Stimulated activated CD8-positive, alpha-beta memory T cell treated with anti-CD3 and anti-CD28 coated beads, Interleukin-2, amount 100 ng/mL, for 1 hour (primary cell): ENCODE data around the gene MSL2.
"Not testable (repeated sequence)": the region's sequence is repeated elsewhere in the genome, so short reads cannot be mapped to it uniquely, and the experiment has no call there.

Experiments used
- DNase-seq, 2 donors: peaks; one replicate each; pipeline ENCODE4 v3.0.0-alpha.2; 2020; ENCODE audit warnings: low read depth in 2 of 2

Gene MSL2

DNA sequence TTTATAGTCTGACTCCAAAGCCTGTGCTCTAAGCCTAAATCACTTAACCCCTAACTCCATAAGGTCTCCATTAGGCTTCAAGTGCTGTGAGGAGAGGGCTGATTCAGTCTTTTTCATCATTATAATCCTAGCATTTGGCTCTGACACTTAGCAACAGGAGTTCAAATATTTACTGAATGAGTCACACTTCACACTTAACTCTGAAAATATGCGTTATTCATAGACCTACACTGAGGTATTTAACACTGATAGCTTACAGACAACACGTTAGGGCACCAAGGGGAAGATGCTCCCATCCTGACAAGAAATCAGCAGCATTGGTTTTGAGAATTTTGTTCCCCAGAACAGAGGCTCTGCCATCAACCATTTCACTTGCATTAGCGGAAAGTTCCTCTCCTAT, 53.5 kb downstream of the MSL2 start:
- no peak for DNase-seq

DNA sequence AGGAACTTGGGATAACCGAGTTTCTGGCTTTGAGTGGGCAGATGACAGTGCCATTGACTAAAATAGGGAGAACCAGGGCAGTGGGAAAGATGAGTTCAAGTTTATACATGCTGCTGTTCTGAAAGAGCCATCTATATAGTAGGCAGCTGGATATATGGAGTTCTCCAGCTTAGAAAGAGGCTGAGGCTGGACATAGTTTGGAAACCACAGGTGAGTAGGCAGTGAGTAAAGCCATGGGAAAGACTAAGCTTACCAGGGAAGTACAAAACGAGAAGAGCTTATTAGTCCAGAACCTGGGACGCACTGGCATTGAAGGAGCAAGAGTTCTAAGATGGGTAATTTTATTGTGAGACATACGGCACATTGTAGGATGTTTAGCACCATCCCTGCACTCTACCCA, 54.2 kb downstream of the MSL2 start:
- no peak for DNase-seq

DNA sequence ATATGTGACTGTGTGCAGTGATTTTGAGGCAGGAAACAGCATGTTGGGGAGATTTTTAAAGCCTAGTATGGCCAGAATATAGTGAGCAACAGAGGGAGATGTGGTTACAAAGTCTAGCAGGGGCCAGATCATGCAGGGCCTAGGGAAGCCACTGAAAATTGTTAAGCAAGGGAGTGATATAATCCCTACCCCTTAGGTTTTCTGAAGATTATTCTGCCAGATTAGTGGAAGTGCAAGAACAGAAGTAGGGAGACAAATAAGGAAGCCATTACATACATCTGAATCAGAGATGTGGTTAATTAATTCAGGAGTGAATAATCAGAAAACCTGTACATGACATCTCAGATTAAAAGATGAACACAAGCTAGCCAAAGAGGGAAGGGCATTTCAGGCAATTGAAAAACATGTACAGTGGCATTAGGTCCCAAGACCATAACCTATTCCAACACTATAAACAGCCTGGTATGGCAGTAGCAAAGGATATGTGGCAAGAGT, 54.8 kb downstream of the MSL2 start:
- DNase-seq, result no peak

DNA sequence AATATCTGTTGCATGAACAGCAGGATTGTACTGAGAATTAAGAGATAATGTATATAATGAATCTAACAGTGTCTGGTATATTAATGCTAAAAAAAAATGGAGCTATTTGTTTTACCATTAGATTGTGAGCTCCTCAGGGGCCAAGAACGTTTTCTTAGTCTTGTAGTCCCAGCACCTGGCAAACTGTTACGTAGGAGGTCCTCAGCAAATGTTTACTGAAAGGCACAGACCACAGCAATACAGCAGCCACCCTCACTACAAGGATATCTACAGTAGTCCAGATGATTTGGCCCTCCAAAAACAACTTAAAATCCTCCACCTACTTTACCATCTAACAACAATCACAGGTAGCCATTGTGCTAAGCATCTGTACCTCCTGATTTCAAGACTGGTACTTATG, 59.7 kb downstream of the MSL2 start:
- DNase-seq, result no peak

GRCh38 chr3:136135039-136135802, 60.9 kb downstream of the MSL2 start:
- DNase-seq, result no peak

GRCh38 chr3:136134091-136134490, 62.0 kb downstream of the MSL2 start:
- DNase-seq, result no peak

DNA sequence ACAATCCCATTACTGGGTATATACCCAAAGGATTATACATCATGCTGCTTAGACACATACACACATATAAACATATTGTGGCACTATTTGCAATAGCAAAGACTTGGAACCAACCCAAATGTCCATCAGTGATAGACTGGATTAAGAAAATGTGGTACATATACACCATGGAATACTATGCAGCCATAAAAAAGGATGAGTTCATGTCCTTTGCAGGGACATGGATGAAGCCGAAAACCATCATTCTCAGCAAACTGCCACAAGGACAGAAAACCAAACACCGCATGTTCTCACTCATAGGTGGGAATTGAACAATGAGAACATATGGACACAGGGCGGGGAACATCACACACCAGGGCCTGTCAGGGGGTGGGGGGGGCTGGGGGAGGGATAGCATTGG, 64.5 kb downstream of the MSL2 start:
- DNase-seq, result not testable (repeated sequence)

DNA sequence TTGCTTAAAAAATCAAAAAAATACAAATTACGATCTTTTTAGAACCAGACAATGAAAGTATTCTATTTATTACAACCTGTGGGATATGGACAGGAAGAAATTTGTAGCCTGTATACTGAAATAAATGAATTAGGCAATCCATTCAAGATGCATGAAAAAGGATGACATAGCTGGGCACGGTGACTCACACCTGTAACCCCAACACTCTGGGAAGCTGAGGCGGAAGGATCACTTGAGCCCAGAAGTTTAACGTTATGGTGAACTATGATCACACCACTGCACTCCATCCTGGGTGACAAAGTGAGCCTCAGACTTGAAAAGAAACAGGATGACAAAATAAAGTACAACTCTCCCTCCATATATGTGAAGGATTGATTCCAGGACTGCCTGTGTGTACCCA, 74.1 kb downstream of the MSL2 start:
- no peak for DNase-seq

DNA sequence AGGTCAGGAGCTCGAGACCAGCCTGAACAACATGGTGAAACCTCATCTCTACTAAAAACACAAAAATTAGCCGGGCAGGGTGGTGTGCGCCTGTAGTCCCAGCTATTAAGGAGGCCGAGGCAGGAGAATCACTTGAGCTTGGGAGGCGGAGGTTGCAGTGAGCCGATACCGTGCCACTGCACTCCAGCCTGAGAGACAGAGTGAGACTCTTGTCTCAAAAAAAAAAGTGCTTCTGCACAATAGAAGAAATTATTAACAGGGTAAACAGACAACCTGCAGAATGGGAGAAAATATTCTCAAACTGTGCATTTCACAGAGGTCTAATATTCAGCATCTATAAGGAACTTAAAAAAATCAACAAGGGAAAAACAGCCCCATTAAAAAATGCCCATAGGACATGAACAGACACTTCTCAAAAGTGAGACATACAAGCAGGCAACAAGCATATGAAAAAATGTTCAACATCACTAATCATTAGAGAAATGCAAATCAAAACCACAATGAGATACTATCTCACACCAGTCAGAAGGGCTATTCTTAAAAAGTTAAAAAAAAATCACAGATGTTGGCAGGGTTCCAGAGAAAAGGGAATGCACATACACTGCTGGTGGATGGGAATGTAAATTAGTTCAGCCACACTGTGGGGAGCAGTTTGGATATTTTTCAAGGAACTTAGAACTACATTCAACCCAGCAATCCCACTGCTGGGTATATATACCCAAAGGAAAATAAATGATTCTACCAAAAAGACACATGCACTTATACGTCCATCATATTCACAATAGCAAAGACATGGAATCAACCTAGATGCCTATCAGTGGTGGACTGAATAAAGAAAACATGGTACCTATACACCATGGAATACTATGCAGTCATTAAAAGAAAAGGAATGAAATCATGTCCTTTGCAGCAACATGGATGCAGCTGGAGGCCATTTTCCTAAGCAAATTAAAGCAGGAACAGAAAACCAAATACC, 75.5 kb downstream of the MSL2 start:
- no peak for DNase-seq

DNA sequence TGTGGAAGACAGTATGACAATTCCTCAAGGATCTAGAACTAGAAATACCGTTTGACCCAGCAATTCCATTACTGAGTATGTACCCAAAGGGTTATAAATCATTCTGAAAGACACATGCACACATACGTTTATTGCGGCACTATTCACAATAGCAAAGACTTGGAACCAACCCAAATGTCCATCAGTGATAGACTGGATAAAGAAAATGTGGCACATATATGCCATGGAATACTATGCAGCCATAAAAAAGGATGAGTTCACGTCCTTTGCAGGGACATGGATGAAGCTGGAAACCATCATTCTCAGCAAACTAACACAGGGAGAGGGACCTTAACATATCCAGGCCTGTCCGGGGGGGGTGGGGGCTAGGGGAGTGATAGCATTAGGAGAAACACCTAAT, 76.4 kb downstream of the MSL2 start:
- DNase-seq, result not testable (repeated sequence)

DNA sequence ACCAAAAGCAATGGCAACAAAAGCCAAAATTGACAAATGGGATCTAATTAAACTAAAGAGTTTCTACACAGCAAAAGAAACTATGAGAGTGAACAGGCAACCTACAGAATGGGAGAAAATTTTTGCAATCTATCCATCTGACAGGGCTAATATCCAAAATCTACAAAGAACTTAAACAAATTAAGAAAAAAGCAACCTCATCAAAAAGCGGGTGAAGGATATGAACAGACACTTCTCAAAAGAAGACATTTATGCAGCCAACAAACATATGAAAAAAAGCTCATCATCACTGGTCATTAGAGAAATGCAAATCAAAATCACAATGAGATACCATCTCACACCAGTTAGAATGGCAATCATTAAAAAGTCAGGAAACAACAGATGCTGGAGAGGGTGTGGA, 76.8 kb downstream of the MSL2 start:
- not testable (repeated sequence) for DNase-seq

GRCh38 chr3:136114421-136114820, 81.7 kb downstream of the MSL2 start:
- no peak for DNase-seq

GRCh38 chr3:136110481-136110880, 85.7 kb downstream of the MSL2 start:
- no peak for DNase-seq

GRCh38 chr3:136109499-136109898, 86.6 kb downstream of the MSL2 start:
- no peak for DNase-seq

- no peak for DNase-seq
Observed at GRCh38 chr3:136106101-136106500, 90.0 kb downstream of the MSL2 start.

- no peak for DNase-seq
Observed at GRCh38 chr3:136105044-136105443, 91.1 kb downstream of the MSL2 start.
